G401 (cell line): ENCODE data around the gene IL27RA. TPM values are rescaled to one million over a fixed set of nuclear protein-coding genes. Genes with fewer than 3 reads are reported as not detected.

ENCODE experiments used
- DNase-seq: peaks from one replicate; pipeline ENCODE4 v3.0.0-alpha.2; 2015; ENCODE audit warnings: low spot score
- in situ Hi-C: cut with HindIII; loops from 2 replicates; pipeline ENCODE4 v1.10.0; 2016; ENCODE audit warnings: low sequenced_read_pairs, mixed read lengths
- total RNA-seq: library from RNA; depleted of rRNA; stranded (reverse); fragments of >200 nt; shearing (Covaris generic); gene quantifications from 2 replicates; pipeline ENCODE4 v1.2.3, GENCODE V29; 2014

The IL27RA gene
- total RNA-seq, 1 experiment from 2014 or later: 32.5 TPM

- DNase-seq: peak; percentile 45
- in situ Hi-C loops: no loop called here
Observed at GRCh38 chr19:14073925-14074838, 42.6 kb downstream of the IL27RA start.

- in situ Hi-C loops: loop anchor here (25.0 kb wide), 2 partner anchors 166 to 716 kb away; partner anchors contain the start of genes BRME1 and CC2D1A
- DNase-seq: no peak
Observed at GRCh38 chr19:14078411-14078810, 46.8 kb downstream of the IL27RA start.

GRCh38 chr19:14080887-14081796 lies 49.6 kb downstream of the IL27RA start:
- DNase-seq: peak; percentile 99
- in situ Hi-C loops: loop anchor here (25.0 kb wide), 2 partner anchors 169 to 719 kb away; partner anchors contain the start of genes BRME1 and CC2D1A

DNA sequence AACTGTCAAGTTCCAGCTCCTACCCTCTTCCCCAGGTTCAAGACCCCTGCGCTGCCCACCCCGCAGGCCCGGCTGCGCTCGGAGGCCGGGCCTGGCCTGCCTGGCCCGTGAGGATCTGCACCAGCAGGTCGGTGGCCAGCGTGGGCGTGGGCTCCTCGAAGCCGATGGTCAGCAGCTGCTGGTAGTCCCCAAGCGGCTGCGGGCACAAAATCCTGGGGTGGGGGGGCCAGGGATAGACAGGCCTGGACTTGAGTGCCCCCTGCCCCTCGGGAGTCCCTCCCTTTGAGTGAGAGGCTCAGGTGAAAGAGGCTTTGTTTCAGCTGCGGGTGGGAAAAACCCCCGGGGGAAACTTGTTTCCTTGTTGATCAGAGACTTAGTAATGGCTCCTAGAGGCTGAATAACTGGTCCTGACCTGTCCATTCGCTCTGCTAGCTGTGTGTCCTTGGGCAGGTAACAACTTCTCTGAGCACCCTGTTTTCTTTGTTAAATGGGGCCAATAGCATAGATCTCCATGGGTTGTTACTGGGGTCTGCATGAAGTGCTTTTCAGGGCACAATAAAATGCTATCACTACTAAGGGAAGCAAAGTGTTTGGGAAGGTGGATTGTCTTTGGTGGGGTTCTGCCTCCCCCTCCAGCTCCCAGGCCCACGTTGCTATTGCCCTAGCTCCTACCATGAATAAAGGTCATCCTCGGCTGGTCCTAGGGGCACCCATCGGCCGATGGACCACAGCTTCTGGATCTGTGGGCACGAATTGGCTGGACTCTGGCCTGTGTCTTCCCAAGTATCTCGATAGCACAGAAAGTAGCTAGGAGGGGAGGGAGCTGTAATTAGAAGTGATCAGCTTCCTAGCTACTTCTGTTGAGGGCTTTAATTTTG lies 50.5 kb downstream of the IL27RA start:
- DNase-seq: peak; percentile 16
- in situ Hi-C loops: loop anchor here (25.0 kb wide), 2 partner anchors 170 to 720 kb away; partner anchors contain the start of genes BRME1 and CC2D1A

DNA sequence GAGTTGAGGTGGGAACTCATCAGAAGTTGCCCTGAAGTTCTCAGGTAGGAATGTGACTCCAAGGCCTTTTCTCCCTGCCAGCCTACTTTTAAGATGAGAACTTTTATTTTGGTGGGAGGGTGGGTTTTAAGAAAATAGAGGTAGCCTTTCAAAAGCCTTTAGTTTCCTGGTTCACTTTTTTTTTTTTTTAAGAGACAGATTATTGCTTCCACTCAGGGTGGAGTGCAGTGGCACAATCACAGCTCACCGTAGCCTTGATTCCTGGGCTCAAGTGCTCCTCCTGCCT lies 51.1 kb downstream of the IL27RA start:
- no peak for DNase-seq
- in situ Hi-C loops: loop anchor here (25.0 kb wide), 2 partner anchors 170 to 720 kb away; partner anchors contain the start of genes BRME1 and CC2D1A

DNA sequence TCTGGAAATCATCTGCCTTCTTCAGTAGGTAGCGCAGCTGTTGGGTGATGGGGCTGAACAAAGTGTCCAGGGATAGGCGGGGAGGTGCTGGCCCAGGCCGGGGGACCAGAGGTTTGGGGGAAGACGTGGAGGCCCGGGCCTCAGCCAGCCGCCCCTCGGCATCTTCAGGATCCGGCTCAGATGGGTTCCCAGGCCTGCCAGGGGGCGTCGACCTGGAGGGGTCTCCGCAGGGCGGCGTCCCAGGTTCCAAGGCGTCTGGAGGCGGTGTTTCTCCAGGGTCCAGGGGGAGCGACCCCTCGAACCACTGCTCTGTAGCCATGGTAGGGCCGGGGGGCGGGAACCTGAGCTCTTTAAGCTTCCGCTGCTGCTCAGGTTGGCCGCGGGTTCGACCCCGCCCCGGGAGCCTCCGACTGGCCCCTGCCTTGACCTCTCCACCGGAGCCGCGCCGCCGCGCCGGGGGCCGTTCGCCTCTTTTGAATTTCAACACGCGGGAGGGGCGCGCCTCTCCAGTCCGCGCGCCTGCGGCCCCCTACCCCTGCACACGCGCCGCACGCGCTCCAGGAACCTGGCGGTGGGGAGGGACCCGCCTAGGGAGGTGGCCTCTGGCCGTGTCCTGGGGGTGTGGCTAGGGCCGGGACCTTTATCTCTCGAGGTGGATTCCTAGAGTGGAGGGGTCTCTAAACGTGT lies 53.9 kb downstream of the IL27RA start, which contains the start of gene C19orf67:
Gene C19orf67, minus strand, starts transcription at position 475 of the 687 bp plus-strand sequence. Its CDS starts 156 bp downstream, at position 319.
- in situ Hi-C loops: loop anchor here (25.0 kb wide), 2 partner anchors 173 to 723 kb away; partner anchors contain the start of genes BRME1 and CC2D1A
- DNase-seq: no peak

DNA sequence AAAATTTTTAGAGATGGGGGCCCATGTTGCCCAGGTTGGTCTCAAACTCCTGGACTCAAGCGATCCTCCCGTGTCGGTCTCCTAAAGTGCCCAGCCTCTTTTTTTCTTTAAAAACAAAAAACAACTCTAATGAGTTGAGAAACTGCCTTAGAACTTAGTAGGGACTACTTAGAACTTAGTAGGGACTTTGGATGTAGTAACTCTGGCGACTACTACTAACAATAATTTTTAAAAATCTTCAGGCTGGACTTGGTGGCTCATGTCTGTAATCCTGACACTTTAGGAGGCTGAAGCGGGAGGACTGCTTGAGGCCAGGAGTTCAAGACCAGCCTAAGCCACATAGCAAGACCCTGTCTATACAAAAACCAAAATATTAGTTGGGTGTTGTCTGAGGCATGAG lies 54.5 kb downstream of the IL27RA start:
- in situ Hi-C loops: loop anchor here (25.0 kb wide), 2 partner anchors 174 to 724 kb away; partner anchors contain the start of genes BRME1 and CC2D1A

GRCh38 chr19:14088634-14089411 lies 57.3 kb downstream of the IL27RA start:
- in situ Hi-C loops: loop anchor here (25.0 kb wide), 2 partner anchors 177 to 727 kb away; partner anchors contain the start of genes BRME1 and CC2D1A
- DNase-seq: no peak

More for the DNA sequence above, 54.5 kb downstream of the IL27RA start:
- no peak for DNase-seq

- DNase-seq: peak; percentile 22
- in situ Hi-C loops: loop anchor here (25.0 kb wide), 2 partner anchors 177 to 727 kb away; partner anchors contain the start of genes BRME1 and CC2D1A
Observed at GRCh38 chr19:14089412-14089661, 57.8 kb downstream of the IL27RA start.

GRCh38 chr19:14089662-14090508 lies 58.3 kb downstream of the IL27RA start:
- no peak for DNase-seq
- in situ Hi-C loops: loop anchor here (25.0 kb wide), 2 partner anchors 178 to 728 kb away; partner anchors contain the start of genes BRME1 and CC2D1A

GRCh38 chr19:14090509-14091080 lies 59.0 kb downstream of the IL27RA start, which contains the start of gene SAMD1:
SAMD1 (minus strand) TSS chr19:14090751.
- in situ Hi-C loops: loop anchor here (25.0 kb wide), 2 partner anchors 178 to 728 kb away; partner anchors contain the start of genes BRME1 and CC2D1A
- DNase-seq: peak; percentile 65

- in situ Hi-C loops: loop anchor here (25.0 kb wide), 2 partner anchors 179 to 729 kb away; partner anchors contain the start of genes BRME1 and CC2D1A
- no peak for DNase-seq
Observed at GRCh38 chr19:14091081-14091812, 59.7 kb downstream of the IL27RA start.

- no peak for DNase-seq
- in situ Hi-C loops: loop anchor here (25.0 kb wide), 2 partner anchors 180 to 730 kb away; partner anchors contain the start of genes BRME1 and CC2D1A
Observed at GRCh38 chr19:14091813-14092462, 60.4 kb downstream of the IL27RA start.

DNA sequence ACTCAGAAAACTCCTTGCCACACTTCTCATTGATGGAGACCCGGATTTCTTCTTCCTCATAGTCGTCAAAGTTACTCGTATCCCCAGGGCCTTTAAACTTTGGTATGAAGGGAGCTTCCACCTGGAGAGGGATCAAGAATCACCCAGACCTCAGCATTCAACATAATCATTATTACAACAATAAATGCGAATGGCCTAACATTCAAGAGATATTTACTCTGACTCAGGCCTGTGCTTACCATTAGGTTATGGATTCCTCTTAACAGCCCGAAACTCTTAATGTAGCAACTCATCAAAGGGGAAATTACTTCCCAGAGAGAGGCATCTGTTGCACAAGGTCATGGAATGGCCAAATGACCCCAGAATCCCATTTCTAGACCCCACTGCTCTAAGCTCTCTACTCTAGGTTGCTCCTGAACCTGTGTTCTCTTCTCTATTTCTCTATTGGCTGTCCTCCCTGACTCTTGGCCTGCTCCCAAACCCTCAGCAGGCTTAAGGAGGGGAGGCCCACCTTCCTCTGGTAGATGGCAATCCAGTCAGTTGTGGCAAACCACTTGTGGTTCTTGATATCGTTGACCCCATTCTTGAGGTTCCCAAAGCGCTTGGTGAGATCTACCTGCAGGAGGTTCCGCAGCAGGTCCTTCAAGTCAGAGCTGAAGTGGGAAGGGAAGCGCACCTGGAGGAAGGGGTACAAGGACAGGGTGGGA lies 61.7 kb downstream of the IL27RA start:
- in situ Hi-C loops: loop anchor here (25.0 kb wide), 2 partner anchors 181 to 731 kb away; partner anchors contain the start of genes BRME1 and CC2D1A
- no peak for DNase-seq
